NCI-H2081 treated with DMSO at 0.1 percent for 48 hours (cell line): ENCODE data around the gene FOXD1.
"Not testable (repeated sequence)": the region's sequence is repeated elsewhere in the genome, so short reads cannot be mapped to it uniquely, and the experiment has no call there.

Experiments
- DNase-seq: peaks from one replicate; lab custom pipeline; 2025; lab: John Stamatoyannopoulos, UW

The FOXD1 gene

DNA sequence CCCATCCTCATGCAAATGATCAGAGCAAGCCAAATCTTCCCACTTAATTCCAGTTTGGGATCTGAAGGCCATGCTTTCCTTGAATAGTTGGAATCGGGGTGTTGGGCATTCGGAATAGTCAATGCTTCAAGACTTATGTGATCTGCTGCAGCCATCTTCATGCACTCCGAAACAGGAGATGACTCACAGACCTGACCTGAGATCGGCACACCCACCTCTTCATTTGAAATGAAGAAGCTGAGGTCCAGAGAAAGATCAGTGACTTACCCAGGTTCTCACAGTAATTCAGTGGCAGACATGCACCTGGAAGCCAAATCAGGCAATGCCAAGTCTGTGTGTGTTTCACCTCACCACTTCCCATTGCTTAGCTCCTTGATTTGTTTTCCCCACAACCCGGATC, 33.0 kb downstream of the FOXD1 start:
- DNase-seq, result no peak

DNA sequence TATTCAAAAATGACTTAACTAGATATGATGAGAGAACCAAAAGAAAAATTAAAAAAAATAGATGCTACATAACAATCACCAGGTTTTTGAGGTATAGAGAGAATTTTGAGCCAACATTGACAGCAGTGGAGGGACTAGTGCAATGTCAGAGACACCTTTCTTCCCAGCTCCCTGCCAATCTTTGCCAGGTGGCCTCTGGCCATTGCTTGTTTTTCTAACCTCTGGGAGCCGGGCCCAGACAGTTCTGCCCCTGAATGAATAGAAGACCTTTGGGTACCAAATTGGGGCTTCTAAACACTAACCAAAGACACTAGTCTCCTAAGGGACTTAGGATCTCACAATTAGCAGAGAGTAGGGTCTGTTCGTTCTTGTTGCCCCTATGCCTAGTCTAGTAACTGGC, 33.4 kb downstream of the FOXD1 start:
- DNase-seq, result no peak

GRCh38 chr5:73412597-73412988, 36.0 kb downstream of the FOXD1 start:
- no peak for DNase-seq

DNA sequence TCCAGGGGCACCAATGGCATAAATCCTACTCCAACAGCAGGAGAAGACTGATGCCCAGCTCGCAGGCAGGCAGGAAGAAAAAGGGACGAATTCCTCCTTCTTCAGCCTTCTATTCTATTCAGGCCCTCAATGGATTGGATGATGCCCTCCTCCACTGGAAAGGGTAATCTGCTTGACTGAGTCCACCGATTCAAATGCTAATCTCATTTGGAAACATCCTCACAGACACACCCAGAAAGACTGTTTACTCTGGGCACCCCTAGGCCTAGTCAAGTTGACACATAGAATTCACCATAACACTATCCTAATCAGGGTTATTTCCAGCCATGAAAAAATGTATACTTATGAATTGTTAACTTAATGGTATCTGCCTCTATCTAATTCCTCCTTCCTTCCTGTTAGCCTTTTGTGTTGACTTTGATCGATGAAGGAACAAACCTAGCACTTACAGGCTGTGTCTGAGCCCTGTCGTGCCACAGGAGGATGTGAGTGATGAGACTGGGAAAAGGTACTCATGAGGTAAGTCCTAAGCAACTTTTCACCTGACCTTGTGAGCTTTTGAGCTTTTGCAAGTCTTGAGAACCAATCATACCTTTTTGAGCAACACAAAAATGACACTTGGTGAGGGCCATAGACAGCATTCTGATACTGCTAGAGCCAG, 36.5 kb downstream of the FOXD1 start:
- DNase-seq, result no peak

- not testable (repeated sequence) for DNase-seq
Measured at GRCh38 chr5:73409927-73410326, 38.6 kb downstream of the FOXD1 start.

DNA sequence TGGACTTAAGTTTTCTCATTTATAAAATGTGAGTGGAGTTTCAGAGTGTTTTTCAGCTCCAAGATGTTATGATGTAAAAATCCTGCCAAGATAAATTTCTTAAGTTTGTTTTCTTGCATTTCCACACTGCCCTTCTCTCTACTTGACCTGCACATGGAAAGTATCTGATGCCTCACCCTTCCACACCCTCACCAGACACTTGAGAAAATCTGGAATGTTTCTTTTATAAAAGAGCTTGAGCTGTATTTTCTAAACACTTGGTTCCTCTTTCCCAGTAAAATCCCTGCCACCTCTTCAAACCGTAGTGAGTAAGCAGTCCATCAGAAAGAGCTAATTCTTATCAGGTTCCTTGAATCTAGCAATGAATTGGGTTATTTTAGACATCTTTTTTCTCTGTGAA, 42.9 kb downstream of the FOXD1 start:
- no peak for DNase-seq

- no peak for DNase-seq
Measured at GRCh38 chr5:73399775-73400174, 48.8 kb downstream of the FOXD1 start.
